Activated naive CD4-positive, alpha-beta T cell treated with anti-CD3 and anti-CD28 coated beads, Interleukin-2, amount 10 ng/mL, durations not matched to agents 7 days and 5 days (primary cell): ENCODE results near the gene IFITM10.

ENCODE experiments used
- CTCF ChIA-PET: fragments of 350-600 bp; sonication (Branson Sonifier 250); formaldehyde crosslinking; loops from one replicate; lab custom pipeline; 2021; ENCODE audit warnings: antibody characterized with exemption; lab: Charles Lee
- DNase-seq: peaks from one replicate; pipeline ENCODE4 v3.0.0-alpha.2; 2020
- H3K27ac Mint-ChIP-seq: one replicate; pipeline ENCODE4 v1.8.0; 2021; ENCODE audit warnings: mild to moderate bottlenecking, moderate library complexity, mixed read lengths
- H3K27me3 Mint-ChIP-seq: one replicate; pipeline ENCODE4 v1.8.0; 2021; ENCODE audit warnings: mild to moderate bottlenecking, mixed read lengths
- H3K36me3 Mint-ChIP-seq: one replicate; pipeline ENCODE4 v1.8.0; 2021; ENCODE audit warnings: mixed read lengths
- H3K4me1 Mint-ChIP-seq: one replicate; pipeline ENCODE4 v1.8.0; 2021; ENCODE audit warnings: mixed read lengths
- H3K4me3 Mint-ChIP-seq: one replicate; pipeline ENCODE4 v1.8.0; 2021; ENCODE audit warnings: mild to moderate bottlenecking, moderate library complexity, mixed read lengths
- H3K9me3 Mint-ChIP-seq: one replicate; pipeline ENCODE4 v1.8.0; 2021; ENCODE audit warnings: mixed read lengths

Gene IFITM10

GRCh38 chr11:1781593-1781975 lies 31.2 kb upstream of the IFITM10 start:
- Mint-ChIP-seq H3K9me3 (no peaks in the 10 kb centered on the region), H3K4me1 (no peaks in the 10 kb centered on the region), H3K4me3 (no peak overlapping the region), H3K36me3 (no peaks in the 10 kb centered on the region), H3K27ac (no peak overlapping the region), H3K27me3 (peaks cover 64% of the 10 kb centered on the region)
- no peak for DNase-seq
- CTCF ChIA-PET: no interaction called here

GRCh38 chr11:1780700-1781592 lies 30.6 kb upstream of the IFITM10 start:
- Mint-ChIP-seq H3K4me3 (no peak overlapping the region), H3K9me3 (no peaks in the 10 kb centered on the region), H3K27ac (no peak overlapping the region), H3K36me3 (no peaks in the 10 kb centered on the region), H3K4me1 (no peaks in the 10 kb centered on the region), H3K27me3 (peaks cover 67% of the 10 kb centered on the region)
- CTCF ChIA-PET: no interaction called here
- DNase-seq: no peak

DNA sequence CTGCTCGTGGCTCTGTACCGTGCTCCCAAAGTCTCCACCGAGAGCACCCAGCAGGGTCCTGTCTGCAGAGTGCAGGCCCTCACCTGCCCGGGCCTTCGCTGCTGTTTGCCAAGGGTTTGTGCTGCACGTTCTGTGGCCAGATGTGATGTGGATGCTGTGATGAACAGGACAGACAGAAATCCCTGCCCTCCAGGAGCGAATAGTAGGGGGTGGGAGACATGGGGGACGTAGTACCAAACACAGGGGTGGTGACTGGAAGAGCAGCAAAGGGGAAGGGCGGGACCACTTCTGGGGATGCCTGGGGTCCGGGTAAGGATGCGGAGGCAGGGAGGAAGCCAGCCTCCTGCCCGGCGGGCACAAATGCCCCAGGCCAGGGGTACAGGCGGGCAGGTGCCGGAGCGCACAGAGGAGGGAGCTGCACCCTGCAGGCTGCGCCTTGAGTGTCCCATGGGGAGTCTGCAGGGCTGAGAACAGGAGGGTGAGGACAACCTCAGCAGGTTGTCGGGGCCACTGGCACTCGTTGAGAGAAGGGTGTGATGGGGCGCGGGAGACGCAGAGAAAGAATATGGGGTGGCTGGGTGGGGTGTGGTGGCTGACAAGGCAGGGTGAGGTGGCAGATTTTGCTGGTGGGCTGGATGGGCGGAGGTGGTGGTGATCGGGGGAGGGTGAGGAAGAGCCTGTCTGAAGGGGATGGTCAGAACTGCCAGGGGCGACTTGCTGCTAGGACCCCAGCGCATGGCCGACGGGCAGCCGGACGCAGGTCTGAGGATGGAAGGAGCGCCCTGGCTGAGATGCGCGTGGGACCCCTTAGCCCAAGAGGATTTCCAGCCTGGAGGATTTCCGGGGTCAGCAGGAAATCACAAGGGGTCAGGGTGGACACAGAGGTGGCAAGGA lies 29.7 kb upstream of the IFITM10 start:
- no peaks in the 10 kb centered on the region for H3K9me3 Mint-ChIP-seq
- no peaks in the 10 kb centered on the region for H3K36me3 Mint-ChIP-seq
- H3K4me1 Mint-ChIP-seq: no peaks in the 10 kb centered on the region
- H3K27ac Mint-ChIP-seq: no peak overlapping the region
- H3K27me3 Mint-ChIP-seq: peaks cover 64% of the 10 kb centered on the region
- no peak for DNase-seq
- CTCF ChIA-PET: no interaction called here
- no peak overlapping the region for H3K4me3 Mint-ChIP-seq

GRCh38 chr11:1779034-1779805 lies 28.8 kb upstream of the IFITM10 start:
- Mint-ChIP-seq H3K9me3 (no peaks in the 10 kb centered on the region), H3K36me3 (no peaks in the 10 kb centered on the region), H3K4me1 (no peaks in the 10 kb centered on the region), H3K4me3 (no peak overlapping the region), H3K27ac (no peak overlapping the region), H3K27me3 (peaks cover 68% of the 10 kb centered on the region)
- CTCF ChIA-PET: no interaction called here
- no peak for DNase-seq

DNA sequence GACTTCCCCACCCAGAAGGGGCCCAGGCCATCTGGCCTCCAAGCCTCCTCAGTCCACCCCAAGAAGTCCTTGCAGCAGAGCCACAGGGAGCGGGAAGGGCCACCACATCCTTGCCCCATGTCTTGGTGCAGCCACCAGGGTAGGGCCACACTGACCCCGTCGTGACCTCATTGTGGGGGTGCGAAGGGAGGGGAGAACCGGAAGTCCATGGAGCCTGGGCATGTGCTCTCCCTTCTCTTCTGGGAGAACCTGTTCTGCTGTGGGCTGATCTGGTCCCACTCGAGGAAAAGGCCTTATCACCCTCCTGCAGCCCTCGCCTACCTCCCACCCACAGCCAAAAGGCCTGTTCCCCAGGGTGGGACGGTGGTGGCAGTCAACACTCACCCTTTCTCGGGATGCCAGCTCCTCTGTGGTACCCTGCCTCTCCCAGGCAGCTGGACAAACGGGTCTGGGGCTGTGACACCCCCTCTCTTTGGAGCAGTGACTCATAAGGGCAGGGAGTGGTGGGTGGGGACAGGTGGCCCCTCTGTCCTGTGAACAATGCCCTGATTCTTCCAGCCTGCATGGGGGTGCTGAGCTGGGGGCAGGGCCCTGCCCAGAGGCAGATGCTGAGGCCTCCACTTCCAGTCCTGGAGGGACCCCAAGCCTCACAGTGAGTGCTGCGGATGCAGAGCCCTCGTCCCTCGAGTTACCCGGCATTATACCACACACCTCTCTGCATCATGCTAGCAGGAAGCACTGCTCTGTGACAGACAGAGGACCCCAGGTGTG lies 27.9 kb upstream of the IFITM10 start:
- Mint-ChIP-seq H3K36me3 (no peaks in the 10 kb centered on the region), H3K9me3 (no peaks in the 10 kb centered on the region), H3K4me1 (peaks cover 3% of the 10 kb centered on the region), H3K27ac (no peak overlapping the region), H3K4me3 (no peak overlapping the region), H3K27me3 (peaks cover 65% of the 10 kb centered on the region)
- DNase-seq: no peak
- CTCF ChIA-PET: interaction anchor here (1.0 kb wide), 1 partner anchor 87 kb away, joined by 4 read pairs; no protein-coding TSS in a partner anchor

- no peak for DNase-seq
- no peak overlapping the region for H3K27ac Mint-ChIP-seq
- peaks cover 59% of the 10 kb centered on the region for H3K27me3 Mint-ChIP-seq
- peaks cover 5% of the 10 kb centered on the region for H3K4me1 Mint-ChIP-seq
- no peaks in the 10 kb centered on the region for H3K36me3 Mint-ChIP-seq
- H3K4me3 Mint-ChIP-seq: no peak overlapping the region
- CTCF ChIA-PET: interaction anchor here (0.6 to 1.0 kb wide), 3 partner anchors 17 to 86 kb away, joined by 3 to 4 read pairs (median 3); no protein-coding TSS in a partner anchor
- no peaks in the 10 kb centered on the region for H3K9me3 Mint-ChIP-seq
These were observed 27.3 kb upstream of the IFITM10 start for GRCh38 chr11:1777737-1778136.

- Mint-ChIP-seq H3K4me1 (peaks cover 11% of the 10 kb centered on the region), H3K27ac (no peak overlapping the region), H3K4me3 (no peak overlapping the region)
These were observed 26.7 kb upstream of the IFITM10 start for GRCh38 chr11:1776944-1777715.

DNA sequence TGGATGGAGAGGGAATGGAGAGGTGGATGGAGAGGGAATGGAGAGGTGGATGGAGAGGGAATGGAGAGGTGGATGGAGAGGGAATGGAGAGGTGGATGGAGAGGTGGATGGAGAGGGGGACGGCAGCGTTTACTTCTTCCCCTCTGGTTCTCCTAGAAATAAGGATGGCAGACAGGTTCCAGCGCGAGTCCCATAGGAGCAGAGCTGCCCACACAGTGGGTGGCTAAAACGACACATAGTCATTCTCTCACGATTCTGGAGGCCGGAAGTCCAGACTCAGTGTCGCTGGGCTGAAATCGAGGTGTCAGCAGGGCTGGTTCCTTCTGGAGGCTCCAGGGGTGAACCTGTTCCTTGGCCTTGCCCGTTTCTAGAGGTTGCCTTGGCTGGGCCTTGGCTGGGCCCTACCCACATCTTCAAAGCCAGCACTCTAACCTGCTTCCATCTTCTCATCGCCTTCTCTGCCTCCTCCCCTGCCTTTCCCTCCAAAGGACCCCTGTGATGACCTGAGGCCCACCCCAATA lies 26.0 kb upstream of the IFITM10 start:
- Mint-ChIP-seq H3K9me3 (no peaks in the 10 kb centered on the region), H3K27me3 (peaks cover 49% of the 10 kb centered on the region), H3K27ac (no peak overlapping the region), H3K4me3 (no peak overlapping the region), H3K36me3 (no peaks in the 10 kb centered on the region), H3K4me1 (peaks cover 17% of the 10 kb centered on the region)
- CTCF ChIA-PET: no interaction called here
- no peak for DNase-seq

More at GRCh38 chr11:1776944-1777715, 26.7 kb upstream of the IFITM10 start:
- Mint-ChIP-seq H3K36me3 (no peaks in the 10 kb centered on the region), H3K9me3 (no peaks in the 10 kb centered on the region), H3K27me3 (peaks cover 57% of the 10 kb centered on the region)
- no peak for DNase-seq
- CTCF ChIA-PET: interaction anchor here (0.6 to 1.0 kb wide), 3 partner anchors 18 to 85 kb away, joined by 3 to 4 read pairs (median 3); no protein-coding TSS in a partner anchor

GRCh38 chr11:1774886-1775285 lies 24.5 kb upstream of the IFITM10 start:
- H3K27me3 Mint-ChIP-seq: peaks cover 43% of the 10 kb centered on the region
- CTCF ChIA-PET: no interaction called here
- H3K36me3 Mint-ChIP-seq: no peaks in the 10 kb centered on the region
- no peak overlapping the region for H3K4me3 Mint-ChIP-seq
- no peak overlapping the region for H3K27ac Mint-ChIP-seq
- no peaks in the 10 kb centered on the region for H3K9me3 Mint-ChIP-seq
- no peak for DNase-seq
- H3K4me1 Mint-ChIP-seq: peaks cover 17% of the 10 kb centered on the region

DNA sequence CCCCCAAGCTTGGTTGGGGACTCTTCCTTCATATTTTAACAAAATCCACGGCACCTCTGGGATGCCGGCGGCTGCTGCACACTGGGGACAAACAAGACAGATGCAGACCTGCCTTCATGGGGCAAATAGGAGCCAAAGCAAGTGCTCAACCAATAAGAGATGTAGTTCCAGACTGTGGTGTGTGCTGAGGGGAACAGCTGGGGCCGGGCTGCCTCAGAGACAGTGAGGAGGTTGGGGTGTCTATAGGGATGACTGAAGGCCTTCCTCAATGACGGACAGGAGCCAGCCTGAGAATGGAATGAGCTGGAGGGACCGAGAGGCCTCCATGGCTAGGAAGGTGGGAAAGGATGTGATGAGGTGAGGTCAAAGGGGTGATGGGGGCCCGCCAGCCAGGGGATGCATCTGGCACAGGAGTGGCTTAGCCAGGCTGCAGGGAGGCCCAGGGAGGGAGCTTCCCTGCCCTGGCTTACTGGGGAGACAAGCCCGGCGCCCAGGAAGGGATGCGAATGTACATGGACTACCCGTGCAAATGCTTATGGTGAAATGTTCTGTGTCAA lies 23.7 kb upstream of the IFITM10 start:
- CTCF ChIA-PET: interaction anchor here (1.5 to 2.2 kb wide), 2 partner anchors 59 to 80 kb away, joined by 6 to 14 read pairs; no protein-coding TSS in a partner anchor
- Mint-ChIP-seq H3K27ac (no peak overlapping the region), H3K4me1 (peaks cover 17% of the 10 kb centered on the region), H3K4me3 (no peak overlapping the region), H3K27me3 (peaks cover 43% of the 10 kb centered on the region), H3K9me3 (no peaks in the 10 kb centered on the region), H3K36me3 (no peaks in the 10 kb centered on the region)
- no peak for DNase-seq

DNA sequence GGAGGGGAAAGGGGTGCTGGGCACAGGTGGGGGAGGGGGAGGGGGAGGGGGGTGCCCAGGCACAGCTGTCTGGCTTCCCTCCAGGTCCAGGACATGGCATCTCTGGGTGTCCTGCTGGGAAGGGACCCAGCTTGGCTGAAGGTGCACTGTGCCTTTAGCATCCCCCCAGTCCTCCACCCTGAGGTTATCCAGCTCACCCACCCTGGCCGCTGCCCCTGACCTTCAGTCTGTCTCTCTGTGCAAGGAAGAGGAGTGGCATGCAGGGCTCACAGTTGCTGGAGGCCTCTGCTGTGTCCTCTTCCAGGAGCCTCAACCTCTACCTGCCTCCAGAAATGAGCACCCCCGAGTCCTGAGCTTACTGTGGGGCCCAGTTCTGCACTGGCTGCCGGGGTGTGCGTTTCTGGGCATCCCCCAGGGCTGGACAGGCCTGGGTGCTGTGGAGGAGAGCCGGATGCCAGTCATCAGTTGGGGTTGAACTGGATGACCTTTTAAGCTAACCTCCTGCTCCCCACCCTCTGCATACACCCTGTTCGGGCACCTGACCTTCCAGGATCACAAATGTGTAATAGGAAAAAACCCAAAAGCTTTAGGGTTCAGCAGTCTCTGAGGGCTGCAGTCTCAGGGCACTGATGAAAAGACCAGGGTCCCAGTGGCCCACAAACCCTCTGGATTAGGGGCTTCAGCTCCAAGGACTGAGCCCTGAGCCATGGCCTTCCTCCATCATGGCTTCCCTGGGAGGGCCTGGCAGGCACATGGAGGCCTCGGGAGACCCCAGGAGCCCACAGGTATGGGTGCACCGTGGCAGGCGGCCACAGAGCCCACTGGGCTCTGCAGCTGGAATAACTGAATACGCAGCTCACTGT lies 23.0 kb upstream of the IFITM10 start:
- Mint-ChIP-seq H3K4me1 (peaks cover 17% of the 10 kb centered on the region), H3K4me3 (no peak overlapping the region), H3K27ac (no peak overlapping the region), H3K9me3 (no peaks in the 10 kb centered on the region), H3K27me3 (peaks cover 43% of the 10 kb centered on the region), H3K36me3 (no peaks in the 10 kb centered on the region)
- CTCF ChIA-PET: interaction anchor here (1.1 to 2.2 kb wide), 4 partner anchors 9 to 79 kb away, joined by 4 to 14 read pairs (median 6); partner anchors contain the start of gene CTSD
- DNase-seq: no peak
